ENCODE measurements around the gene FBN1.

- no peak for TF ChIP-seq POLR2AphosphoS5 (IDR thresholded peaks at IDR 0.05; ENCODE audit: borderline replicate concordance, low read depth, low read length)
- no peak for TF ChIP-seq EZH2 (IDR thresholded peaks at IDR 0.05)
- TF ChIP-seq FOXP2 (optimal IDR thresholded peaks at IDR 0.05; ENCODE audit: control extremely low read depth, extremely low read length, insufficient read depth) = no peak
Measured at GRCh38 chr15:48493763-48494225, 151.7 kb downstream of the FBN1 start.
